Fibroblast of peridontal ligament (primary cell): ENCODE results near the gene AKT2.

Experiments
- DNase-seq: peaks from one replicate; pipeline ENCODE4 v3.0.0-alpha.2; 2010; ENCODE audit errors: extremely low read depth

Gene AKT2

GRCh38 chr19:40190891-40191835 is 94.0 kb downstream of the AKT2 start, which contains the start of gene MAP3K10:
TSS of gene MAP3K10 (plus strand) at chr19:40191426. CDS start at chr19:40192032, 606 bp downstream.
- DNase-seq = peak; percentile 50

- no peak for DNase-seq
Observed at GRCh38 chr19:40184273-40184672, 100.9 kb downstream of the AKT2 start.
